ENCODE measurements around the gene C5orf58. TPM values are rescaled to one million over a fixed set of nuclear protein-coding genes. Genes with fewer than 3 reads are reported as not detected.

C5orf58 gene
- total RNA-seq, 1 donor from 2014 or later: not detected

DNA sequence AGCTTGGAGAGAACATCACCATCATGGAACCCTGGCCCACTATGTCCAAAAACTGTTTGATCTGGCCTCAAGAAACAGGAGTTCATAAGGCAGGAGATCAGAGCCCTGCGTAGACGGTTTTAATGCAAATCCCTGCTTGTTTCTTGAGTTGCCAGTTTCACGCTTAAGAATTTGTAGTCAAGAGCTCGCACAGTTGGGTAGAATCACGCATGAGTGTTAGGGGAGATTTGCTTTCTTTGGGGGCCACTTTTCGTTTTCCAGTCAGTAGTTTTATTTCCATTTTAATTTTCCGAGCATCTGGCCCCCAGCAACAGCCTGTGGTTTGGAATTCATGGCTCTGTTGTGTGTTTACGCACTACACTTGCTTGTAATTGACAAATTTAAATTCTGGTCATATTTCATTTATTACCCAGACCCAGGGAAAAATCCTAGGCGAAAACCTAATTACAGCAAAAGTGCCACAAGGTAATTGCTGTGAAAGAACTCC lies 6.6 kb upstream of the C5orf58 start:
- DNase-seq (ENCODE audit: low spot score): no peak
- Histone ChIP-seq H3K27me3 (no peaks in the 10 kb centered on the region), H3K9ac (no peak overlapping the region), H3K36me3 (no peaks in the 10 kb centered on the region), H3F3A (ENCODE audit: low read depth) (peaks cover 28% of the 10 kb centered on the region), H4K20me1 (ENCODE audit: low read depth) (no peaks in the 10 kb centered on the region), H2AFZ (replicated peaks) (peak overlapping the region; percentile 88), H3K4me2 (no peak overlapping the region), H3K4me3 (no peak overlapping the region), H3K4me1 (peaks cover 63% of the 10 kb centered on the region), H3K9me3 (ENCODE audit: low read depth) (no peaks in the 10 kb centered on the region), H3K27ac (no peak overlapping the region), H3K79me2 (ENCODE audit: low read depth) (no peaks in the 10 kb centered on the region)
- Mint-ChIP-seq H3K4me3 (no peak overlapping the region), H3K9me3 (no peaks in the 10 kb centered on the region), H3K27ac (peak overlapping the region; percentile 61), H3K36me3 (no peaks in the 10 kb centered on the region), H3K27me3 (ENCODE audit: insufficient read depth, low read depth) (peaks cover 3% of the 10 kb centered on the region), H3K4me1 (peaks cover 46% of the 10 kb centered on the region)
- TF ChIP-seq CTCF (IDR thresholded peaks at IDR 0.05) (no peak), EZH2 (IDR thresholded peaks at IDR 0.05) (no peak), EZH2phosphoT487 (IDR thresholded peaks at IDR 0.05) (no peak)

DNA sequence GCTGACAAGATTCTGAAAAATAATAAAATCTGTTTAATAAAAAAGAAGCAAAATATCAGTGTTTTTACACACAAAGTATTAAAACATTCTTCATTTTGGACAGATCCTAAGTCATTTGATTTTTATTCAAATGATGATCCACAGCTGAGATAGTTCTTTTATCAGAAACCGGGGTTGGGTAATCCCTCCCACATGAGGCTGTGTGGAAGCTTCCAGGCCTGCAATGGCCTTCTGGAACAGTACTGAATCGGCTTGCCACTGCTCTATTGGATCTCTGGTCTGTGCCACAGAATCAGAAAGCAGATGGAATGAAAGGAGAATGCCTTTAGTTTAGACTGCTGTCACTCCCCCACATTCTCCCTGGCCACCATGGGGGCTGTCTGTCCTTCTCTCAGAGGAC lies 6.1 kb upstream of the C5orf58 start:
- Histone ChIP-seq H3F3A (ENCODE audit: low read depth) (peaks cover 23% of the 10 kb centered on the region), H2AFZ (replicated peaks) (no peak overlapping the region), H4K20me1 (ENCODE audit: low read depth) (no peaks in the 10 kb centered on the region), H3K36me3 (no peaks in the 10 kb centered on the region), H3K27ac (no peak overlapping the region), H3K79me2 (ENCODE audit: low read depth) (no peaks in the 10 kb centered on the region), H3K4me2 (no peak overlapping the region), H3K27me3 (no peaks in the 10 kb centered on the region), H3K9ac (no peak overlapping the region), H3K9me3 (ENCODE audit: low read depth) (no peaks in the 10 kb centered on the region), H3K4me3 (no peak overlapping the region), H3K4me1 (peaks cover 59% of the 10 kb centered on the region)
- no peak for DNase-seq (ENCODE audit: low spot score)
- peaks cover 41% of the 10 kb centered on the region for H3K4me1 Mint-ChIP-seq
- TF ChIP-seq EZH2 (IDR thresholded peaks at IDR 0.05) (no peak), CTCF (IDR thresholded peaks at IDR 0.05) (no peak), EZH2phosphoT487 (IDR thresholded peaks at IDR 0.05) (no peak)
- H3K4me3 Mint-ChIP-seq: no peak overlapping the region
- no peaks in the 10 kb centered on the region for H3K9me3 Mint-ChIP-seq
- peaks cover 3% of the 10 kb centered on the region for H3K27me3 Mint-ChIP-seq (ENCODE audit: insufficient read depth, low read depth)
- no peak overlapping the region for H3K27ac Mint-ChIP-seq
- no peaks in the 10 kb centered on the region for H3K36me3 Mint-ChIP-seq

GRCh38 chr5:170228762-170229435 lies 3.9 kb upstream of the C5orf58 start:
- H3K27ac ChIP-seq: no peak overlapping the region
- H3K36me3 Mint-ChIP-seq: no peaks in the 10 kb centered on the region
- no peaks in the 10 kb centered on the region for H3K9me3 ChIP-seq (ENCODE audit: low read depth)
- no peaks in the 10 kb centered on the region for H3K36me3 ChIP-seq
- H3K4me1 ChIP-seq: peaks cover 40% of the 10 kb centered on the region
- H3K9me3 Mint-ChIP-seq: no peaks in the 10 kb centered on the region
- H3K4me2 ChIP-seq: no peak overlapping the region
- TF ChIP-seq EZH2phosphoT487 (IDR thresholded peaks at IDR 0.05) (no peak), CTCF (IDR thresholded peaks at IDR 0.05) (no peak), EZH2 (IDR thresholded peaks at IDR 0.05) (no peak)
- no peak for DNase-seq (ENCODE audit: low spot score)
- peaks cover 3% of the 10 kb centered on the region for H3F3A ChIP-seq (ENCODE audit: low read depth)
- no peaks in the 10 kb centered on the region for H4K20me1 ChIP-seq (ENCODE audit: low read depth)
- no peaks in the 10 kb centered on the region for H3K27me3 ChIP-seq
- H3K9ac ChIP-seq: no peak overlapping the region
- H3K27me3 Mint-ChIP-seq (ENCODE audit: insufficient read depth, low read depth): peaks cover 3% of the 10 kb centered on the region
- no peaks in the 10 kb centered on the region for H3K79me2 ChIP-seq (ENCODE audit: low read depth)
- no peak overlapping the region for H2AFZ ChIP-seq (replicated peaks)
- H3K4me3 Mint-ChIP-seq: no peak overlapping the region
- no peak overlapping the region for H3K4me3 ChIP-seq
- H3K27ac Mint-ChIP-seq: no peak overlapping the region
- H3K4me1 Mint-ChIP-seq: peaks cover 32% of the 10 kb centered on the region

Data from neural progenitor cell (in vitro differentiated cells).